Raji (cell line): Measurements from ENCODE around the gene ELMO1.

Source experiments
- POLR2A ChIP-seq: IDR thresholded peaks from 2 replicates; pipeline ENCODE4 v1.6.1; 2011; ENCODE audit warnings: low read depth, low read length, control low read depth; ENCODE audit not compliant: insufficient read depth

ELMO1 gene

DNA sequence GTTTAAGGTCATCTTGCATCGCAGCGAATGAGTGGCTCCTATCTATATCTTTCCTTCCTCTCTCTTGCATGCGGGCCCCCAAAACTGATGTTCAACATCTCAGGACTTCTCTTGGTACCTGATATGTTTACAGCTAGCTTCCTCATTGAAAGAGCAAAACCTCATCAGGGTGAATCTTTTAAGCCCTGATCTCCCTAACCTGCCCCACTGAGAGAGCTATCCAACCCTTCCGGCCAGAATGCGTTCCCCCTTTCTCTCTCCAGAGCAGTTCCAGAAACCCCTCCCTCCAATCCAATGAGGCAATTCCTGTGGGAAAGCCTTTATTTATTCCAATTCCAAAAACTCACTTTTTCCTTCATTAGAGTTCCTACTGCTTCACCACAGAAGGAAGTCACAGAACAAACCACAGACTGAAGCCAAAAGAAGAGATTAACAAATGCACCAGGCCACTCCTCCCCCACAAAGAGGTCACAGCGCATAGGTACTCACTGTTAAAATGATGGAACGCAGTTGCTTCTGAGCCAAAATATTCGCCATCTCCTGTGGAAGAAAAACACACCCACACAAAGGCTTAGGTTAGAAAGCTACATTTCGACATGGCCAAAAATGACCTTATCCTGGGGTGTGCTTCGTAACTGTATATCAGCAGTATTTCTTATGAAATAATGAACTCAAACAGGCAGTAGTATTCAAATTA is 232.4 kb downstream of the ELMO1 start:
- TF ChIP-seq POLR2A = no peak

DNA sequence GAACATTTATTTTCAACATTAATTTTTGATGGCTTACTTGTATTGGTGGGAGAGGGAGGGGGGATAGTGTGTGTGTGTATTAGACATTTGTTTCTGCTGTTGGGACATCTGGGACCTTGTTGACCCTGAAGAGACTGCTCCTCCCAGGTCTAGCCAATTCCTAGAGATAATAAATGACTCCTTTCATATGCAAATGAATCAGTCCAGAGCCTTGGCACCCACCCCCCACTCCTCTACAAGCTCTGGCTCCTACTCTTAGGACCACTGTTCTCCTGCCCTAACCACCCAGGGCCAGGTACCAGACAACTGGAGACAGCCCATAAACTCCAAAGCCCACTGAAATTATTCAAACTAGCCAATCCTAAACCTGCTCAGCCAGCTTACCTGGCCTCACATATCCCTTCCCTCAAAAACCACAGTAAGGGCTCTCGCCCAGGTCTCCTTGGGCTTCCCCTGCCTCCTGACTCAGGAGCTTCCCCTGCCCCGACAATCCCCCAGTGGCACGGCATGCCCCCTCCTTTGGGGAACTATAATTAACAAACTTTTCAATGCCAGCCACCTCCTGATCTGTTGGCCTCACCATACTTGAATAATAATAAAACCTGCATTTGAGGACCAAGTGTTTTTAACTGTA is 233.3 kb downstream of the ELMO1 start:
- TF ChIP-seq POLR2A = no peak

DNA sequence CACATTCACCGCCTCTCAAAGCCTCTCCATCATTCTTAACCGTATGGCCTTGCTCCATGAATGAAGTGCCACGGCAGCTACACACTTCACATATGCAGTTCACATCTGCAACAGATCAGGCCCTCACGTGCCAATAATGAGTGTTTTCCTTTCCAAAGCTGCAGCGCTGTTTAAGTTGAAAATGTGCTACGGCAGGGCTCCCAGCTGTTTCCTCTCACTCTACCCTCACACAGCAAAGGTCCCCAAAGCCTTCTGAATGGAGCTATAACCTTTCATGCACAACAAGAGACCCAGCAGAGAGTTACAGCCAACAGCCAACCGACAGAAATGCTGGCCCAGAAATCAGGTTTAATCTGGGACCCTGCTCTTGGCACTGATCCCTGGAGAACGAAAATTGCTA is 236.1 kb downstream of the ELMO1 start:
- TF ChIP-seq POLR2A = no peak

DNA sequence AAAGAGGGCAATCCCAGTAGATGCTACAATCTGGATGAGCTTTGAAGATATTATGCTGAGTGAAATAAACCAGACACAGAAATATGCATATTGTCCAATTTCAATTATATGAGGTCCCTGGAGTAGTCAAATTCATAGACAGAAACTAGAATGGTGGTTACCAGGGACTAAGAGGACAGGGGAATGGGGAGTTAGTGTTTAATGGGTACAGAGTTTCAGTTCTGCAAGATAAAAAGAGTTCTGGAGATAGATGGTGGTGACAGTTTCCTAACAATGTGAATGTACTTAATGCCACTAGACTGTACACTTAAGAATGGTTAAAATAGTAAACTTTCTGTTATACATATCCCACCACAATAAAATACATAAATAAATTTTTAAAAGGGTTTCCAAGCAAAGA is 236.6 kb downstream of the ELMO1 start:
- TF ChIP-seq POLR2A = no peak

DNA sequence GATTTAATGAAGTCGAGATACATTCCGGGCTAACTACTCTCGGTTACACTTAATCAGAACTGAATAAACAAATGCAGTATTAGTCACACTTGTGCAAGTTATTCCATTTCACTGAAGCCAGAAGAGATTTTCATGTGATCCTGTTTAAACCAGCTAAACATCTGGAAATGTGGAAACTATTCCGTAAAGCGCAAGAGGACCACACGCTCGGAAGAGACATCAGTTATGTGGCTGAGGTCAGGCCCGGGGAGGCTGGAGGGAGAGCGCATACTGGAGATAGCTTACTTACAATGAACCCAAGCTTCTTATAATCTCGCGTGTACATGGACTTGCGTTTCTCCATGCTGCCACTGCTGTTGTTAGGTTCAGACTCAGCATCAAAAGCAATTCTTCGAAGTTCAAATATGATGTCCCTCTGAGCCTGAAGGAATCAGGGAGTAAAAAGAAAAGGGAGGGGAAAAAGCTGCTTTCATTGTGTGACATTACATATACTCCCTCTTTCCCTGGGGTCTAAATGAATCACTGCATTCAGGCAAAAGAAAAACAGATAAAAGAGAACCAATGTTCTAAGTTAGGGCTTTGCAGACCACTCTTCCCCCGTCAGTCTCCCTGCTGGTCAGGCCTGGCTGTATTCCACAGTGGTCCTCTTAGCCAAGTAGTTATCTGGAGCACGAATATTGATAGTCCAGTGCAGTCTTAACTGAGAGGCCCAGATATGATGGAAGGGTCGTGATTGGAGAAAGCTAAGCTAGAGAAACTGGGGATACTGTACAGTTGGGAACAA is 237.4 kb downstream of the ELMO1 start:
- no peak for TF ChIP-seq POLR2A

DNA sequence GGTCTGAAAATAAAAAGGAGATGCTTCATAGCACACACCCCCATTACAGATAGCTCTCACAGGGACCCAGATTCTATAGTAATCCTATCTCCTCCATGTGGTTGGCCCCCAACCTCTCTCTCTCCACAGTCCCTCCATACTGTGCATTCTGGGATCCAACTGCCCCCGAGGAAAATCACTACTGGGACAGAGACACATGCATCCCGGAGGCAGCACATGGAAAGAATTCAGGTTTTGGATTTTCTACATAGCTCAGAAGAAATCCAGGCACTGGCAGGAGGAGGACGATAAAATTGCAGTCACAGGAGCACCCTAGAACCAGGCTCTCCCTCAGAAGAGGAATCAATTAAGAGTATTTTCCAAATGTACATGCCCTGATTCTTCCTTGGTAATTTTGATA is 239.5 kb downstream of the ELMO1 start:
- TF ChIP-seq POLR2A = no peak

DNA sequence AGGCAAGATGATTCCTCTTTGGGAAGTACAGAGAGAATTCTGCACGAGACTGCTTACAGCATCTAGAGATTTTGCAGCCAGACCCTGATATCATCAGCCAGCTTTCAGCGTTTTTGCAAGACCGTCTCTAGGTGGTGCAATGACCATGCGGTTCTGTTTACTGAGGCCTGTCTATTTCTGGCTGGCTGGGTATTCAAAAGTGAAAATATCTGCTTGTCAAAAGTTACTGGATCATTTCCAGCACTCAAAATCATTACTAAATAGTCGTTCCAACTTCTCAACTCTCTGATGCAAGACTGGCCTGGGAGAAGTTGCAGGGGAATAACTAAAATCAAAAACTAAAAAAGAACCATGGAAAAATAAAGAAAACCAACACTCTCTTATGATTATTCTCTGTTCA is 240.1 kb downstream of the ELMO1 start:
- no peak for TF ChIP-seq POLR2A

DNA sequence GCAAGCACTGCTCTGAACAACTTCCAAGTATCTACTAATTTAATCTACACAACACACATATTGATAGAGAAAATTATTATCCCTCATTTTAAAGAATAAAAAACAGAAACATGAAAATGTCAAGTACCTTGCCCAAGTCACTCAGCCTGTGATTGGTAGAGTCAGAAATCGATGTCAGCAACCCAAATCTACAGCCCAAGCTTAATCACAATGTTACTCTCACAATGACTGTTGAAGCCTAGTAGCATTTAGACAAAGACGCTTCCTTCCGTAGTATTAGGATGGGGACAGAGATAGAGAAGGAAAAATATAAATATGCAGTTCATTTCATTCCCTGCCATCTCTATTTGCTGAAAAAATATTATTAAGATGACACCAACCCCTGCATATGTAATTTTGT is 242.5 kb downstream of the ELMO1 start:
- no peak for TF ChIP-seq POLR2A

DNA sequence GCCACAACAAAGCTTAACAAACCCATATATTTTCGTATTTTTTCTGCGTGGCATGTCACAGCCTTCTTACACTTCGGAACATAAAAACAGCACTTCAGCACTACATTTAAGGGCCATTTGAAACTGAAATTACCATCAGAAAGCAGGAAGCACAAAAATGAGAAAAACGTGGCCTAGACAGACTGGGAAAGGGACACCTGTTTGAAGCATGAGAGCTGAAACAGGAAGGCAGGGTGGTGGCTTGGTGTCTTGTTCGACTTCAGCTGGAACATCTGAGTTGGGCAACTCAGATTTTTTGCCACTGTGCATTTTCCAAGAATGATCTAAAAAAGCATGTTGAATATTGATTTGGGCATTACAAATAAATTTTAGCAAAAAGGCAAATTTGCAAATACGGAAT is 243.2 kb downstream of the ELMO1 start:
- no peak for TF ChIP-seq POLR2A

DNA sequence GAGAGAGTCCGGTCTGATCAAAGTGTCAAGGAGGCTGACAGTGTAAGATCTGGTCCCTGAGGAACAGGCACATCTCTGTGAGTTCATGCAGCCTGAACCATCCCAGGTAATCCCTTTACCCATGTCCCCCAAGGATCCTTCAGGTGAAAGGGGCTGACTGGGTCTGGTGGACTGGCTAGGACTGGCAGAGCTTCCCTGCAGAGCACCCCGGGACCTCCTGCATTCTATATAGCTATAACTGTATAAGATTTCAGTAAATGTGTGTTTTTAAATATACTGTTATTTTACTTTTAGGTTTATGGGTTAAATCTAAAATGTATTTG is 246.8 kb downstream of the ELMO1 start:
- no peak for TF ChIP-seq POLR2A

DNA sequence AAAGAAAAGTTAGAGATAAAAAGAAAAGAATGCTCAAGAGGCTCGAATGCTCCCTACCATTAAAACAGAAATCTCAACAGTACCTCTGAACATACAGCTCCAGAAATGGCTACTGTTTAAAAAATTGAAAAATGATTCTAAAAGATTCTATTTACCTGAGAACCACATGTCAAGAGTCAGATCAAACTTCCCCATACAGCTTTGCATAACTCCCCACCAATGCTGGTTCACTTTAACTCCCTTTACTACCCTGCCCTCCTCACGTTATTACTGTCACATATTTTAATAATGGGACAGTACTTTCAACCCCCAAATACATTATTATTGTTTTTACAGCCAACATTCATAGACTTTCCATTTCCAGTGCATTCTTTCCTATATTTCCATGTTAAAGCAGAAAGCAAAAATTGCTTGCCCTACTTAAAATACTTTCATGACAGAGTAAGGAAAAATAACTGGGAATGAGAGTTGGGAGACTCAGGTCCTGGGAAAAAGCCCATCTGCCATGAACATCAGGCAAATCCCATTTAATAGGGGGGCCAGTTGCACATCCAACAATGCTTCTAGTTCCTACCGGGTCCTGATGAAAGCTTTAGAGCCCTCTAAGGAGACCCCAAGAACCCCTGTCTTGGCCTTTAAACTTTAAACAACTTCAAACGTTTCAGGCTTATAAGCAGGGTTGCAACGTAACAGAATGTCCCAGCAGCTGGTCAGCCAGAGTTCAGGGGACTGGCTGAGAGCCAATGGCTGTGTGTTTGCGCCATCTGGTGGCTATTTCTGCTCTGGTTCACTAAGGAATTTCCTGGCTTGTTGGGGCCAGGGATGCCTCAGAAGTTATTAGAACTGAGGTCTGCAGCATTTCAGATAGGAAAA is 247.4 kb downstream of the ELMO1 start:
- no peak for TF ChIP-seq POLR2A

DNA sequence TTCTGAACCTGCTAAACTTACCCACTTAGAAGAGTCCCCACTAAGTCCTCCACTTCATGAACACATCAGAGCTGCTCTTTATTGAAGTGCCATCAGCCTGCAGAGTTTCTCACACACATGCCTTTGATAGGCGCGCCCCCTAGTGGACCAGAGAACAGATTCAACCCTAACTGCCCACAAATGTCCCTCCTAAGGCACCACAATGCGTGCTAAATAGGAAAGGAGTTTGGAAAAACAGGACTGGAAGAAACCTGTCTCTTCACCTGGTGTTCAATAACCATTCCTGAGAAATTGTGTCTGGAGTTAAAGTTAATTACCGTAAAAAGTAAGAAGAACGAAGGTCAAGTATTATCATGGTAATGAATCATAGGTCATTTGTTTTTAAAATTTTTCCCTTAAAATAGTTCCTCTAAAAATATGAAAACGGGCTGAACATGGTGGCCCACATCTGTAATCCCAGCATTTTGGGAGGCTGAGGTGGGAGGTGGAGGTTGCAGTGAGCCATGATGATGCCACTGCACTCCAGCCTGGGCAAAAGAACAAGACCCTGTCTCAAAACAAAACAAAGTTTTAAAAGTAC is 249.7 kb downstream of the ELMO1 start:
- TF ChIP-seq POLR2A = no peak

DNA sequence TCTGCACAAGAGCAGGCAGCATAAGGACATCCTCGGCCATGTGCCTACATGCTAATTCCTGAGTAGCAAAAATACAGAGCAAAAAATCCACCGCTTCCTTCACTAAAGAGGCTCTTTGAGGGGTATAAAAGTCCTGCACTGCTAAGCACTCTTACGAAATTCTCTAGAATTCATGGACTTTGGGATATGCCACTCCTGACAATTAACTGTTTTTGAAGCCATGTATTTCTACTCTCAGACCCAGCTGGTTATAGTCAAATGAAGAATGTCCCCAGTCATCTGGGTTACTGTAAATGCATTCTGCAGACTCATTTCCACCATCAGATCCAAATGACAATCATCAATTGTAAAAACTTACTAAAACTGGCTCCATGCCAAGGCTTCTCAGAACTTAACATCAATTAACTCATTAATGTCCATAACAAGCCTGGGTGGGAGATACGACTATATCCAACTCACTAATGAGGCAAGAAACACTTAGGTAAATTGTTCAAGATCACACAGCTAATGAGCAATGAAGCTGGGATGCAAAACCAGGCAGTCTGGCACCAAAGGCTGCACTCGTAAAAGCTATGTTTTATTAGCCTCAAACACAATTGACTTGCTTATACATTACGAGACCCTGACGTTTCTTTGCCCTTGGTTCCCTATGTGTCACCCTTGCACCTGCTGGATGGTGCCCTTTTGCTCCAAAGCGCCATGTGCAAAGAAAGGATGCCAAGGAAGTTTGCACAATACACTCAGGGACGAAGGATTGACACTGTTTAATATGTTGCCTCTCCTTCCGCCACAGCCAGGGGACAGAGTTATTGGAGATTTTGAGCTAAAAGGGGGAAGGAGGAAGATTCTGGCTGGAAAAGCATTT is 250.4 kb downstream of the ELMO1 start:
- no peak for TF ChIP-seq POLR2A

DNA sequence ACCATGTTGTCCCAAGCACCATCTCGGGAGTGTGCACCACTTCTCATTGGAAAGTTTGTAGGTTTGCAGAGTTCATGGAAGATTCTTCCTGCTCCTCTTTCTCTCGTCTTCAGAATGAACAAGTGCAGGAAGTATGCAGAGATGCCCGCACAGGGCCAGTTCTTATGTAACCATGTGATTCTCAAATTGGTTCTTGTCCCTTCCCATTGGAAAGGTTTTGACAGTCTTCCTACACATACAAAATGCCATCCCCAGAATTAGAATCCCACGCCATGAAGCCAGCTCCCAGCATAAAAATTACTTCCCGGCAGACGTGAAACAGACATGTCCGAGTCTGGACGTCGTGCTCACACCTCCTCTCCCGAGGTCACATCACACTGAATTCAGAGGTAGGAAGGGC is 251.6 kb downstream of the ELMO1 start:
- no peak for TF ChIP-seq POLR2A
